GM18508 (cell line): Measurements from ENCODE around the gene LOXL4.

Experiments
- ATAC-seq: cut with Tn5 transposase; IDR thresholded peaks from one replicate; pipeline ENCODE4 v1.9.1; 2021; ENCODE audit warnings: moderate number of reproducible peaks; ENCODE audit not compliant: insufficient read depth, unreplicated experiment

The LOXL4 gene

GRCh38 chr10:98205351-98205750 lies 62.6 kb downstream of the LOXL4 start:
- no peak for ATAC-seq

DNA sequence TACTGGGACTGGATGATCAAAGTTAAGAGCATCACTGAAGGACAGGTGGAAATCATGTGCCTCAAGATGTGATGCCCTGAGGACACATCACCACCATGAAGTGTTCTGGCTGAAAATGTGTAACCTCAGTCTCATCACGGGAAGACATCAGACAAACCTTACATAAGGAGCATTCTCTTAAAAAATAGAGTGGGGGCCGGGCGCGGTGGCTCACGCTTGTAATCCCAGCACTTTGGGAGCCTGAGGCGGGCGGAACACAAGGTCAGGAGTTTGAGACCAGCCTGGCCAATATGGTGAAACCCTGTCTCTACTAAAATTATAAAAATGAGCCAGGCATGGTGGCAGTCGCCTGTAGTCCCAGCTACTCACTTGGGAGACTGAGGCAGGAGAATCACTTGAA lies 65.6 kb downstream of the LOXL4 start:
- no peak for ATAC-seq

GRCh38 chr10:98201760-98202159 lies 66.2 kb downstream of the LOXL4 start:
- no peak for ATAC-seq
